HG02885 (cell line): Measurements from ENCODE around the gene ABI3.
A peak's percentile ranks its signal among the peaks of the same experiment; 100 is the strongest.

Experiments used
- ATAC-seq: cut with Tn5 transposase; IDR thresholded peaks from one replicate; pipeline ENCODE4 v1.9.1; 2021; ENCODE audit warnings: mild to moderate bottlenecking; ENCODE audit not compliant: unreplicated experiment, poor library complexity

Gene ABI3

GRCh38 chr17:49224198-49224996 lies 13.9 kb downstream of the ABI3 start:
- ATAC-seq = no peak

- ATAC-seq = no peak
Measured at GRCh38 chr17:49224997-49225337, 14.5 kb downstream of the ABI3 start.

- ATAC-seq = no peak
Measured at GRCh38 chr17:49225554-49226236, 15.2 kb downstream of the ABI3 start.

- no peak for ATAC-seq
Measured at GRCh38 chr17:49226771-49227435, 16.4 kb downstream of the ABI3 start.

- no peak for ATAC-seq
Measured at GRCh38 chr17:49227436-49228261, 17.1 kb downstream of the ABI3 start.

- no peak for ATAC-seq
Measured at GRCh38 chr17:49229076-49229804, 18.7 kb downstream of the ABI3 start.

- ATAC-seq = no peak
Measured at GRCh38 chr17:49229805-49230600, 19.5 kb downstream of the ABI3 start.

- peak; percentile 93 for ATAC-seq
Measured at GRCh38 chr17:49230636-49231562, 20.4 kb downstream of the ABI3 start, which contains the start of gene PHOSPHO1. Gene PHOSPHO1, minus strand, starts transcription at chr17:49230787. Its CDS starts 4,096 bp downstream, at chr17:49226691.

GRCh38 chr17:49231563-49231894 lies 21.0 kb downstream of the ABI3 start:
- ATAC-seq = no peak

GRCh38 chr17:49234509-49235080 lies 24.1 kb downstream of the ABI3 start:
- ATAC-seq = no peak

GRCh38 chr17:49235896-49236295 lies 25.4 kb downstream of the ABI3 start:
- ATAC-seq = no peak

GRCh38 chr17:49239963-49240362 lies 29.5 kb downstream of the ABI3 start:
- ATAC-seq = no peak

- no peak for ATAC-seq
Measured at GRCh38 chr17:49240619-49241018, 30.1 kb downstream of the ABI3 start.

GRCh38 chr17:49241040-49241439 lies 30.5 kb downstream of the ABI3 start:
- ATAC-seq = no peak

GRCh38 chr17:49241692-49242397 lies 31.3 kb downstream of the ABI3 start:
- ATAC-seq = no peak

GRCh38 chr17:49242813-49243212 lies 32.3 kb downstream of the ABI3 start:
- no peak for ATAC-seq

- ATAC-seq = no peak
Measured at GRCh38 chr17:49244839-49245238, 34.3 kb downstream of the ABI3 start.
